K562 (cell line): ENCODE data around the gene RBMS3. TPM values are rescaled to one million over a fixed set of nuclear protein-coding genes. Genes with fewer than 3 reads are reported as not detected.

Experiments used
- ATAC-seq: fragments of 200-7000 bp; cut with Tn5 transposase; 3 replicates; pipeline ENCODE4 v1.9.1; 2020; ENCODE audit warnings: moderate library complexity
- BruUV-seq: library from RNA; stranded (reverse); fragments of 400-500 nt; replicated peaks from 2 replicates; lab custom pipeline; 2021; lab: Mats Ljungman, UMichigan
- CTCF ChIA-PET: fragments of 300-600 bp; formaldehyde crosslinking; extraction: SDS; loops from one replicate; lab custom pipeline; 2021; ENCODE audit warnings: low intra/inter-chr PET ratio; lab: Yijun Ruan, JAX
- POLR2A ChIA-PET: fragments of 300-600, 350-650 bp; sonication (Branson Sonifier 250); formaldehyde crosslinking; extraction: SDS; loops from one replicate; lab custom pipeline; 2021; ENCODE audit warnings: antibody characterized with exemption, inconsistent platforms; lab: Yijun Ruan, JAX
- DNase-seq, 4 experiments: peaks; one replicate each; pipeline versions ENCODE4 v3.0.0 to v3.0.0-alpha.2; 2011 to 2018; ENCODE audit warnings: low spot score in 3 of 4, mixed read lengths in 3 of 4; ENCODE audit errors: extremely low read depth in 1 of 4
- FAIRE-seq: peaks from 2 replicates; lab custom pipeline; 2011; peaks lifted over from hg19 to GRCh38; lab: Jason Lieb, UNC
- H2AFZ ChIP-seq: 2 replicates; pipeline ENCODE4 v1.6.0; 2011; ENCODE audit warnings: low read depth, low read length, control low read depth, inconsistent platforms
- H3K27ac ChIP-seq: fragments of 200-600 bp; 3 replicates; pipeline ENCODE4 v1.8.0; 2011; ENCODE audit warnings: low read depth, mild to moderate bottlenecking, control low read depth, inconsistent platforms, low read length, moderate library complexity, mixed read lengths; ENCODE audit errors: extremely low read depth
- H3K27me3 ChIP-seq, 2 experiments: fragments of 300-600 bp in 1 of 2; 2 replicates in 1 of 2; 3 replicates in 1 of 2; pipeline versions ENCODE4 v1.6.0 to v1.8.0; 2011; ENCODE audit warnings: inconsistent platforms in 2 of 2, low read length in 2 of 2, mild to moderate bottlenecking in 1 of 2, mixed read lengths in 1 of 2, moderate library complexity in 1 of 2; ENCODE audit not compliant: control insufficient read depth in 2 of 2, insufficient read depth in 2 of 2
- H3K36me3 ChIP-seq: fragments of 300-600 bp; 3 replicates; pipeline ENCODE4 v1.8.0; 2011; ENCODE audit warnings: mild to moderate bottlenecking, low read length, inconsistent platforms; ENCODE audit not compliant: control insufficient read depth, insufficient read depth
- H3K4me1 ChIP-seq, 2 experiments: fragments of 200-600 bp in 1 of 2; replicated peaks in 1 of 2; 2 replicates in 1 of 2; 3 replicates in 1 of 2; pipeline versions ENCODE4 v1.5.1 to v1.8.0; 2011; ENCODE audit warnings: inconsistent platforms in 2 of 2, low read length in 2 of 2, mild to moderate bottlenecking in 1 of 2, mixed read lengths in 1 of 2, moderate library complexity in 1 of 2; ENCODE audit not compliant: control insufficient read depth in 2 of 2, insufficient read depth in 2 of 2
- H3K4me2 ChIP-seq: 2 replicates; pipeline ENCODE4 v1.6.1; 2011; ENCODE audit warnings: low read length, control low read depth, inconsistent platforms, mixed read lengths; ENCODE audit not compliant: insufficient read depth
- H3K4me3 ChIP-seq: fragments of 200-600 bp; sonication (generic), shearing (Covaris generic); 2 replicates; pipeline ENCODE4 v1.5.1; 2016; ENCODE audit warnings: control low read depth, inconsistent platforms
- H3K79me2 ChIP-seq: fragments of 200-600 bp; 3 replicates; pipeline ENCODE4 v1.8.0; 2011; ENCODE audit warnings: low read length, inconsistent platforms; ENCODE audit not compliant: control insufficient read depth, insufficient read depth
- H3K9ac ChIP-seq, 2 experiments: 2 replicates each; pipeline versions ENCODE4 v1.6.0 to v1.6.1; 2011; ENCODE audit warnings: low read depth in 2 of 2, low read length in 2 of 2, control low read depth in 1 of 2, inconsistent platforms in 1 of 2, mild to moderate bottlenecking in 1 of 2, mixed read lengths in 1 of 2; ENCODE audit not compliant: insufficient read depth in 1 of 2
- H3K9me1 ChIP-seq: one replicate; pipeline ENCODE4 v1.6.0; 2011; ENCODE audit warnings: inconsistent platforms, mild to moderate bottlenecking, low read length, moderate library complexity; ENCODE audit not compliant: control insufficient read depth, insufficient read depth
- H3K9me3 ChIP-seq: replicated peaks from 2 replicates; pipeline ENCODE4 v1.5.1; 2011; ENCODE audit warnings: low read depth, low read length, inconsistent platforms; ENCODE audit not compliant: control insufficient read depth, insufficient read depth
- H4K20me1 ChIP-seq: replicated peaks from 2 replicates; pipeline ENCODE4 v1.6.1; 2011; ENCODE audit warnings: low read length, inconsistent platforms, mixed read lengths; ENCODE audit not compliant: control insufficient read depth, insufficient read depth
- E2F3 ChIP-seq: fragments of 250-450 bp; sonication (Bioruptor Pico); IDR thresholded peaks from 2 replicates; pipeline ENCODE4 v1.4.0; 2020; ENCODE audit warnings: mild to moderate bottlenecking
- ELF2 ChIP-seq: fragments of 250-450 bp; sonication (Bioruptor Pico); IDR thresholded peaks from 2 replicates; pipeline ENCODE4 v1.5.0; 2021; ENCODE audit warnings: mild to moderate bottlenecking
- KDM1A ChIP-seq, 2 experiments: fragments of 450-650 bp; IDR thresholded peaks; 2 replicates each; pipeline ENCODE4 v1.6.1; 2016; ENCODE audit warnings: mild to moderate bottlenecking in 2 of 2
- MEIS2 ChIP-seq: fragments of 450-650 bp; IDR thresholded peaks from 2 replicates; pipeline ENCODE4 v1.6.1; 2014; ENCODE audit warnings: mild to moderate bottlenecking; ENCODE audit not compliant: partially characterized antibody
- MLLT1 ChIP-seq, 2 experiments: fragments of 450-650 bp; IDR thresholded peaks; 2 replicates each; pipeline ENCODE4 v1.6.1; 2016
- POLR2AphosphoS2 ChIP-seq: IDR thresholded peaks from 2 replicates; pipeline ENCODE4 v1.6.1; 2012; ENCODE audit warnings: low read length, improper control_type of control experiment
- POLR3G ChIP-seq: IDR thresholded peaks from 2 replicates; pipeline ENCODE4 v1.6.1; 2011; ENCODE audit not compliant: insufficient read length, insufficient replicate concordance; ENCODE audit errors: extremely low read depth
- ZBTB1 ChIP-seq: sonication (generic); formaldehyde crosslinking; IDR thresholded peaks from 2 replicates; pipeline ENCODE4 v1.8.1; 2023; ENCODE audit warnings: missing genetic modification reagents, low read depth, mild to moderate bottlenecking, borderline replicate concordance
- ZBTB34 ChIP-seq: fragments of 250-450 bp; sonication (Bioruptor Pico); IDR thresholded peaks from 2 replicates; pipeline ENCODE4 v1.8.0; 2021; ENCODE audit warnings: mild to moderate bottlenecking, moderate library complexity
- ZNF121 ChIP-seq: sonication (generic); formaldehyde crosslinking; conservative IDR thresholded peaks from 2 replicates; pipeline ENCODE4 v1.8.0; 2022; ENCODE audit warnings: missing genetic modification reagents
- ZNF311 ChIP-seq: fragments of 250-450 bp; sonication (Bioruptor Pico); IDR thresholded peaks from 2 replicates; pipeline ENCODE4 v1.4.0; 2020; ENCODE audit warnings: mild to moderate bottlenecking, moderate library complexity
- ZNF512 ChIP-seq: IDR thresholded peaks from 2 replicates; pipeline ENCODE4 v1.6.1; 2016; ENCODE audit warnings: missing genetic modification characterization, missing compliant biosample characterization
- WGBS: fragments of 100-300 bp; shearing (Covaris generic); methylation state at CpG from one replicate; pipeline ENCODE4 v1.1.6; 2016; ENCODE audit warnings: low coverage, mixed read lengths; ENCODE audit not compliant: insufficient coverage; ENCODE audit errors: missing lambda C conversion rate; 5-methylcytosine and 5-hydroxymethylcytosine counted together
- in situ Hi-C: fragments of 300-500 bp; cut with MboI; formaldehyde crosslinking; loops from 4 replicates; pipeline ENCODE4 v1.15.0; 2018; ENCODE audit warnings: inconsistent platforms, mixed read lengths
- intact Hi-C: fragments of 100-400 bp; cut with micrococcal nuclease; formaldehyde crosslinking; loops from 2 replicates; pipeline ENCODE4 v1.14.2; 2022
- polyA plus RNA-seq, 8 experiments: library from polyadenylated mRNA; depleted of rRNA in 4 of 8; stranded (reverse) in 5 of 8; unstranded in 3 of 8; fragments of >200 nt; fragmentation: Nextera tagmentation in 2 of 8; fragmentation: Illumina TruSeq in 1 of 8; extraction: Ambion mirVana in 2 of 8; extraction: Trizol in 1 of 8; gene quantifications; 2 replicates each; pipeline versions ENCODE4 v1.2.1 to v1.2.3, GENCODE V29; 2011 to 2014; ENCODE audit warnings: inconsistent platforms in 1 of 8, missing spikeins in 1 of 8
- total RNA-seq, 7 experiments: library from RNA; depleted of rRNA in 6 of 7; stranded (reverse); fragments of >200 nt in 6 of 7; fragmentation: Illumina TruSeq in 2 of 7; extraction: Trizol in 2 of 7; gene quantifications; 2 replicates each; pipeline versions ENCODE4 v1.2.1 to v1.2.3, GENCODE V29; 2011 to 2021; ENCODE audit warnings: low replicate concordance in 1 of 7

Gene RBMS3
- total and polyA plus RNA-seq, 9 of the 15 experiments (the other 6 are each of a cell fraction or from before 2014, with no cell fraction given), result 0.20 TPM; not detected in 8

- TF ChIP-seq POLR2AphosphoS2, result no peak
- no peak for TF ChIP-seq MEIS2
- TF ChIP-seq POLR3G, result no peak
- no peak for TF ChIP-seq KDM1A (IDR thresholded peaks at IDR 0.05)
- no peak for TF ChIP-seq ZBTB34 (CRISPR knock-in tag)
- no peak for TF ChIP-seq ELF2 (CRISPR knock-in tag)
- TF ChIP-seq ZNF121, result no peak
- TF ChIP-seq ZNF311 (CRISPR knock-in tag), result no peak
- TF ChIP-seq ZNF512 (tag), result no peak
- no peak for TF ChIP-seq MLLT1 (IDR thresholded peaks at IDR 0.05)
- no peak for TF ChIP-seq ZBTB1 (CRISPR knock-in tag)
- TF ChIP-seq E2F3, result no peak
- WGBS, result 5% methylated on average over 4 of the region's 4 CpGs
- FAIRE-seq, result no peak
These were observed 251.6 kb downstream of the RBMS3 start for GRCh38 chr3:29532473-29532872.

More at GRCh38 chr3:29532473-29532872, 251.6 kb downstream of the RBMS3 start:
- no peak overlapping the region for H2AFZ ChIP-seq
- DNase-seq (no peak), ATAC-seq (no peak)
- H4K20me1 ChIP-seq, result no peaks in the 10 kb centered on the region
- no TSS peak for BruUV-seq
- no peaks in the 10 kb centered on the region for H3K36me3 ChIP-seq
- in situ Hi-C loops, result no loop called here
- H3K79me2 ChIP-seq, result no peaks in the 10 kb centered on the region
- POLR2A ChIA-PET, result no interaction called here
- no peaks in the 10 kb centered on the region for H3K9me1 ChIP-seq
- no peaks in the 10 kb centered on the region; the same call in 1 of the 2 replicates for H3K9me3 ChIP-seq
- H3K9ac ChIP-seq, result no peak overlapping the region
- no peak overlapping the region for H3K4me2 ChIP-seq
- CTCF ChIA-PET, result no interaction called here
- intact Hi-C loops, result no loop called here
- H3K4me3 ChIP-seq, result no peak overlapping the region
- no peak overlapping the region for H3K27ac ChIP-seq
- H3K27me3 ChIP-seq, result no peaks in the 10 kb centered on the region
- no peaks in the 10 kb centered on the region for H3K4me1 ChIP-seq
